Measurements from ENCODE around the gene KLHL40. TPM values are rescaled to one million over a fixed set of nuclear protein-coding genes. Genes with fewer than 3 reads are reported as not detected.

The KLHL40 gene
- total RNA-seq, 1 experiment from 2014 or later, result not detected

GRCh38 chr3:42649783-42650182 is 35.6 kb upstream of the KLHL40 start:
- in situ Hi-C loops (cut with HindIII; ENCODE audit: low pct_unique_long_range_greater_than_20kb, low sequenced_read_pairs), result no loop called here
- no TSS peak for BruUV-seq (replicated peaks)
- peaks cover 9% of the 10 kb centered on the region for H3K36me3 ChIP-seq (ENCODE audit: control insufficient read depth, insufficient read depth, low read length)
- intact Hi-C loops (cut with micrococcal nuclease; ENCODE audit: unreplicated experiment), result loop anchor here (5.0 kb wide), 1 partner anchor 93 kb away; no protein-coding TSS in a partner anchor
- no peak for TF ChIP-seq TCF7L2 (IDR thresholded peaks at IDR 0.05; ENCODE audit: low read depth, low read length)
- TF ChIP-seq SIN3A (IDR thresholded peaks at IDR 0.05; ENCODE audit: borderline replicate concordance, insufficient read depth, low read depth, low read length), result no peak
- TF ChIP-seq POLR2AphosphoS5 (IDR thresholded peaks at IDR 0.05; ENCODE audit: low read depth, low read length), result no peak
- TF ChIP-seq REST (IDR thresholded peaks at IDR 0.05; ENCODE audit: insufficient read depth in 1 of 2, low read depth in 2 of 2, low read length in 1 of 2), result no peak
- TF ChIP-seq CTCF (IDR thresholded peaks at IDR 0.05), result no peak
- POLR2A ChIA-PET, result no interaction called here
- CTCF ChIA-PET, result no interaction called here
- peaks cover 16% of the 10 kb centered on the region for H3K4me1 ChIP-seq (ENCODE audit: control insufficient read depth, insufficient read depth, low read length)
- ATAC-seq (no peak), DNase-seq (ENCODE audit: low read depth, low spot score) (no peak)
- H3K9me3 ChIP-seq (ENCODE audit: control insufficient read depth, insufficient read depth, low read depth, low read length), result no peaks in the 10 kb centered on the region
- no peak overlapping the region for H3K27ac ChIP-seq (ENCODE audit: low read length)
- no peak overlapping the region for H3K4me3 ChIP-seq (ENCODE audit: low read depth in 2 of 2, low read length in 2 of 2)
- H3K27me3 ChIP-seq (ENCODE audit: control insufficient read depth, insufficient read depth, low read length), result no peaks in the 10 kb centered on the region

GRCh38 chr3:42651248-42652091 is 33.9 kb upstream of the KLHL40 start:
- in situ Hi-C loops (cut with HindIII; ENCODE audit: low pct_unique_long_range_greater_than_20kb, low sequenced_read_pairs) (no loop called here), intact Hi-C loops (cut with micrococcal nuclease; ENCODE audit: unreplicated experiment) (loop anchor here (5.0 kb wide), 1 partner anchor 91 kb away; no protein-coding TSS in a partner anchor)
- ChIA-PET CTCF (no interaction called here), POLR2A (interaction anchor here (0.6 kb wide), 1 partner anchor 69 kb away, joined by 3 read pairs; no protein-coding TSS in a partner anchor)
- ATAC-seq (no peak), DNase-seq (ENCODE audit: low read depth, low spot score) (no peak)
- H3K9me3 ChIP-seq (ENCODE audit: control insufficient read depth, insufficient read depth, low read depth, low read length), result no peaks in the 10 kb centered on the region
- no peak overlapping the region for H3K27ac ChIP-seq (ENCODE audit: low read length)
- H3K4me1 ChIP-seq (ENCODE audit: control insufficient read depth, insufficient read depth, low read length), result peaks cover 16% of the 10 kb centered on the region
- TF ChIP-seq SIN3A (IDR thresholded peaks at IDR 0.05; ENCODE audit: borderline replicate concordance, insufficient read depth, low read depth, low read length) (no peak), REST (IDR thresholded peaks at IDR 0.05; ENCODE audit: insufficient read depth in 1 of 2, low read depth in 2 of 2, low read length in 1 of 2) (no peak), CTCF (IDR thresholded peaks at IDR 0.05) (no peak), POLR2AphosphoS5 (IDR thresholded peaks at IDR 0.05; ENCODE audit: low read depth, low read length) (no peak), TCF7L2 (IDR thresholded peaks at IDR 0.05; ENCODE audit: low read depth, low read length) (no peak)
- peaks cover 3% of the 10 kb centered on the region for H3K36me3 ChIP-seq (ENCODE audit: control insufficient read depth, insufficient read depth, low read length)
- no TSS peak for BruUV-seq (replicated peaks)
- H3K27me3 ChIP-seq (ENCODE audit: control insufficient read depth, insufficient read depth, low read length), result no peaks in the 10 kb centered on the region
- H3K4me3 ChIP-seq (ENCODE audit: low read depth in 2 of 2, low read length in 2 of 2), result no peak overlapping the region

Measured in Panc1 (cell line).